Stimulated activated effector memory CD8-positive, alpha-beta T cell treated with anti-CD3 and anti-CD28 coated beads, Interleukin-12 subunit alpha, Interleukin-12 subunit beta, amount 100 ng/mL, for 72 hours (primary cell): ENCODE data around the gene LTBP2.
"Not testable (repeated sequence)": the region's sequence is repeated elsewhere in the genome, so short reads cannot be mapped to it uniquely, and the experiment has no call there.

Source experiments
- ATAC-seq: fragments of 150-1000 bp; cut with Tn5 transposase; 2 replicates; pipeline ENCODE4 v1.10.0; 2021
- DNase-seq, 2 donors: peaks; one replicate each; pipeline ENCODE4 v3.0.0; 2021 to 2022; ENCODE audit warnings: low spot score in 2 of 2
- H3K27ac Mint-ChIP-seq: one replicate; pipeline ENCODE4 v1.8.0; 2022; ENCODE audit warnings: mild to moderate bottlenecking, mixed read lengths
- H3K36me3 Mint-ChIP-seq: one replicate; pipeline ENCODE4 v1.8.0; 2022; ENCODE audit warnings: mild to moderate bottlenecking, mixed read lengths
- H3K4me1 Mint-ChIP-seq: one replicate; pipeline ENCODE4 v1.8.0; 2022; ENCODE audit warnings: mixed read lengths
- H3K4me3 Mint-ChIP-seq: one replicate; pipeline ENCODE4 v1.8.0; 2022; ENCODE audit warnings: mild to moderate bottlenecking, mixed read lengths
- H3K9me3 Mint-ChIP-seq: one replicate; pipeline ENCODE4 v1.8.0; 2022; ENCODE audit warnings: mixed read lengths

Gene LTBP2

GRCh38 chr14:74549588-74549987, 62.4 kb downstream of the LTBP2 start:
- ATAC-seq (no peak), DNase-seq (no peak)
- Mint-ChIP-seq H3K4me1 (no peaks in the 10 kb centered on the region), H3K27ac (no peak overlapping the region), H3K9me3 (no peaks in the 10 kb centered on the region), H3K4me3 (no peak overlapping the region), H3K36me3 (no peaks in the 10 kb centered on the region)

DNA sequence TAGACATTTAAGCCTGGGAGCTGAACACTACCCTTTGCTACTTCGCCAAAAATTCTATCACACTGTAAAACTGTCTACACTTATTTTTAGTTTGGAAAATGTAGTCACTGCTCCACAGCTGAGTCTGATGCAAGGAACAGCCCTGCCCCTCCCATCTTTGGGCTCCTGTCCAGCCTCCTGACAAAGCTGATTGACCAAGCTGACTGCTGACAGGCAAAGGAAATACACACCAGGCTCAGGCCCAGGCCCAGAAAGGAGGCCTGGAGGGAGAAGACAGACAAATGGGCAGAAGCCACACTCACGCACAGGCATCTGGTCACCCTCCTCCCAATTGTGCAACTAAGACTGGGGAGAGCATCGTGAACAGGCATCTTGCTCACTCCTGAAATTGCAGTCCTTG, 63.2 kb downstream of the LTBP2 start:
- Mint-ChIP-seq H3K27ac (no peak overlapping the region), H3K36me3 (no peaks in the 10 kb centered on the region), H3K4me3 (no peak overlapping the region), H3K9me3 (no peaks in the 10 kb centered on the region), H3K4me1 (no peaks in the 10 kb centered on the region)
- ATAC-seq (no peak), DNase-seq (no peak)

DNA sequence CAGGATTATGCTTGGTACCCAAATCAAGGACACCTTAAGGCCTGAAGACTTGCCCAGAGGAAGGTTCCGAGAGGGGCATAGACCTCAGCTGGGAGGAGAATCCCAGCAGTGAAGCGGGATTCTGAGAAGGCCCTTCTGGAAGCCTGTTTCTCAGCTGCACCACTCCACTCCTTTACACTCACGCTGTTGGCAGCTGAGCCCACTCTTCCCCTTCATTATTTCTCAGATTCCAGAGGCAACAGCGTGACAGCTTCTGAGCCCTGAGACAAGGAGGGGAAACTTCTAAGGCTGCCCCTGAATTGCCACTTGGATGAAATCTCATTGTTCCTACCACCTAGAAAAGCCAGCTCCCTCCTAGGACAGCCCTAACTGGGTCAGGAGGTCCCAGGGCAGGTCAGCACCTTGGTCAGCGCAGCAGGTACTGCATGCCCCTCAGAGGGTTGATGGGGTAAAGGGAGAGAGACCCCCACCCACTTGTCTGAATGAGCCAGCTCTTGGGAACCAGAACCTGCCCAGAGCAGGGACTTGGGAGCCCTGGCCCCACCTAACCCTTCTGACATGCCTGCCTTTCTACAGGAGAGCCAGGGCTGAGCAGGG, 64.6 kb downstream of the LTBP2 start:
- Mint-ChIP-seq H3K36me3 (no peaks in the 10 kb centered on the region), H3K4me1 (no peaks in the 10 kb centered on the region), H3K4me3 (no peak overlapping the region), H3K27ac (no peak overlapping the region), H3K9me3 (no peaks in the 10 kb centered on the region)
- ATAC-seq (no peak), DNase-seq (no peak)

GRCh38 chr14:74546416-74546815, 65.6 kb downstream of the LTBP2 start:
- H3K4me1 Mint-ChIP-seq = no peaks in the 10 kb centered on the region
- DNase-seq (no peak), ATAC-seq (no peak)
- no peak overlapping the region for H3K27ac Mint-ChIP-seq
- H3K36me3 Mint-ChIP-seq = no peaks in the 10 kb centered on the region
- no peak overlapping the region for H3K4me3 Mint-ChIP-seq
- no peaks in the 10 kb centered on the region for H3K9me3 Mint-ChIP-seq

- no peaks in the 10 kb centered on the region for H3K36me3 Mint-ChIP-seq
- H3K9me3 Mint-ChIP-seq = no peaks in the 10 kb centered on the region
- H3K4me3 Mint-ChIP-seq = no peak overlapping the region
- ATAC-seq (no peak), DNase-seq (no peak)
- H3K4me1 Mint-ChIP-seq = no peaks in the 10 kb centered on the region
- no peak overlapping the region for H3K27ac Mint-ChIP-seq
Observed at GRCh38 chr14:74545386-74545785, 66.7 kb downstream of the LTBP2 start.

DNA sequence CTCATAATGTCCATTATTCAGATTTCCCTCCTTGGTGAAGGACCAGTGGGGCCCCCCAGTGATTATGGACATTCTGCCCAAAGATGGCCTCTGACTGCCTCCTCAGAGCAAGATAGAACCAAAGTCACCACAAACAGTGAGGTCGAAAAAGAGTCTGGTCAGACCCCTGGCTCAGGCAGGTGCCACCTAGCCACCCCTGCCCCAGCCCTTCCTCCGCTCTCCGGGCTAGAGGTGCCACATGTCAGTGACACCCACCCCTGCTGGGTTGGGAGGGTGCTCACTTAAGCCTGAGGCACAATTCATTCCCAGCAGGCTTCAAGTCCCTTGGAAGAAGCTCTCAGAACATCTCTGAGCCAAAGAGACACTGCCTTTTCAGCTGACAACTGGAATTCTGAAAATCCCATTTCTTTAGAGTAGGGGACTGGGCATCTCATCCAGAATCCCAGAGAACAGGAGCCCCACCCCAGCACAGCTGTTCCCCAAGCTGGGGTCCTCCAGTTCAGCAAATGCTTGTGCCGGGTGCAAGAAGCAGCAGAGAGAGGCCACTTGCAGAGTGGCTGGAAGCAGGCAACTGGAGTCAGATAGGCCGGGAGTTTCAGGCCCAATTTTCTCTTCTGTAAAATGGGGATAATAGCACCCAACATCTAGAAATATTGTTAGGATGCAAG, 68.1 kb downstream of the LTBP2 start:
- H3K4me1 Mint-ChIP-seq = no peaks in the 10 kb centered on the region
- no peaks in the 10 kb centered on the region for H3K36me3 Mint-ChIP-seq
- H3K9me3 Mint-ChIP-seq = no peaks in the 10 kb centered on the region
- H3K27ac Mint-ChIP-seq = no peak overlapping the region
- ATAC-seq (no peak), DNase-seq (no peak)
- no peak overlapping the region for H3K4me3 Mint-ChIP-seq

DNA sequence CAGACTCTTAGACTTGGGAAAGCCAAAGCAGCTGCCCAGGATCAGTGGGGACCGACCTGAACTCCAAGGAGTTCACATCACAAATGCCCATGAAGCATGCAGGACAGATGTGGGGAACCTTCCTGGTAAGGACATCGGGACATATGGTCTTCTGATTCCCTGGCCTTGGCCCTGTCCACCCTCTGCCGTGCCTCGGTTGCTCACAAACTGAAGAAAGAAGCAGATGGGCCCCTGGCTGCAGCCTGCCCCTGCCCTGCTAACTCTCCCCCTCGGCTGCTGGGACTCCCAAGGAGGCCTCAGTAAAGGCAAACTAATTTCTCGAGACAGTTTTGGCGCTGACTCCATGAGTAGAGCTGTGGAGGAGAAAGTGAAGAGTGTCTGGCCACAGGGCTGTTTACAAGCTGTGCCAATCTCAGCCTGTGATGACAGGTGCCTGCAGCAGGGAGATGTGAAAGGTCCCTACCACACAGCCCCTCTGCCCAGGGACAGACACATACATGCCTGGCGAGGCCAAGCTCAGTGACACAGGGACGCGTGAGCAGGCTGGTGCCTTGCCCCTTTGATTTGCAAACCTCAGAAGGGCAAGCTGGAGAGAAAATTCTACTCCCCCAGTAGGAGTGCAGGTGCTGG, 69.9 kb downstream of the LTBP2 start:
- Mint-ChIP-seq H3K4me3 (no peak overlapping the region), H3K36me3 (no peaks in the 10 kb centered on the region), H3K27ac (no peak overlapping the region), H3K9me3 (no peaks in the 10 kb centered on the region), H3K4me1 (no peaks in the 10 kb centered on the region)
- no peak for ATAC-seq
- no peak for DNase-seq

DNA sequence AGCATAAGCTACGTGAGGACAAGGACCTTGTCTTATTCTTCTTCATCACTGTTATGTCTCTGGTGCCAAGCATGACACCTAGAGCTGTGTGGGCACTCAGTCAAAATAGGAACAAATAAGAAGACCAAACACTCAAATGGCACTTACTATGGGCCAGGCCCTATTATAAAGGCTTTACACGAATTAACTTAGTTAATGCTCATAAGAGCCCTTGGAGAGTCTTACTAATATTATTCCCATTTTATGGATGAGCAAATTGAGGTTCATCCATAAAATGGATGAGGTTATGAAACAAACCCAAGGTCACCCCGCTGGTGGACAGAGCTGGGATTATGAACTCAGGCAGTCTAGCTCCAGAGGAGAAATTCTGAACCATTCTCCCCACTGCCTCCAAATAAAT, 70.8 kb downstream of the LTBP2 start:
- Mint-ChIP-seq H3K36me3 (no peaks in the 10 kb centered on the region), H3K4me3 (no peak overlapping the region), H3K9me3 (no peaks in the 10 kb centered on the region), H3K4me1 (no peaks in the 10 kb centered on the region), H3K27ac (no peak overlapping the region)
- no peak for ATAC-seq
- no peak for DNase-seq

DNA sequence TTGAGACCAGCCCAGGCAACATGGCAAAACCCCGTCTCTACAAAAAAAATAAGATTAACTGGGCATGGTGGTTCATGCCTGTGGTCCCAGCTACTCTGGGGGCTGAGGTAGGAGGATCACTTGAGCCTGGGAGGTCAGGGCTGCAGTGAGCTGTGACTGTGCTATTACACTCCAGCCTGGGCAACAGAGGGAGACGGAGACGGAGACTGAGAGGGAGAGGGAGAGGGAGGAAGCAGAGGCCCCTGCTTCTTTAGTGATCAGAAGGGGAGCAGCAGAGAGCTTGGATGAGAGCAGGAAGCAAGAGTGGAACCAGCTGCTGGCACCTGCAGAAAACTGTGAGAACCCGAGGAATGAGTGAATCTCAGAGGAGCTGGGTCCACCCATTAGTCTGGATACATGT, 72.5 kb downstream of the LTBP2 start:
- Mint-ChIP-seq H3K36me3 (no peaks in the 10 kb centered on the region), H3K27ac (no peak overlapping the region), H3K9me3 (no peaks in the 10 kb centered on the region), H3K4me3 (no peak overlapping the region), H3K4me1 (no peaks in the 10 kb centered on the region)
- ATAC-seq = no peak
- DNase-seq = no peak

GRCh38 chr14:74538411-74539391, 73.3 kb downstream of the LTBP2 start:
- no peak for DNase-seq
- no peaks in the 10 kb centered on the region for H3K36me3 Mint-ChIP-seq
- no peaks in the 10 kb centered on the region for H3K9me3 Mint-ChIP-seq
- no peaks in the 10 kb centered on the region for H3K4me1 Mint-ChIP-seq
- no peak for ATAC-seq
- no peak overlapping the region for H3K4me3 Mint-ChIP-seq
- no peak overlapping the region for H3K27ac Mint-ChIP-seq

DNA sequence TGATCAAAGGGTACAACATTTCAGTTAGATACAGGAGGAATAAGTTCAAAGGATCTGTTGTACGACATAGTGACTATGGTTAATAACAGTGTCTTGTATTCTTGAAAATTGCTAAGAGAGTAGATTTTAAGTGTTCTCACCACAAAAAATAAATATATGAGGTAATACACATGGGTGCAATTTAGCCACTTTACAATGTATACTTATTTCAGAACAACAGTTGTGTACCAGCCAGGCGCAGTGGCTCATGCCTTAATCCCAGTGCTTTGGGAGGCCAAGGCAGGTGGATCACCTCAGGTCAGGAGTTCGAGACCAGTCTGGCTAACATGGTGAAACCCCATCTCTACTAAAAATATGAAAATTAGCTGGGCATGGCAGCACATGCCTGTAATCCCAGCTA, 75.7 kb downstream of the LTBP2 start:
- not testable (repeated sequence) for ATAC-seq, H3K4me3 Mint-ChIP-seq, H3K9me3 Mint-ChIP-seq

DNA sequence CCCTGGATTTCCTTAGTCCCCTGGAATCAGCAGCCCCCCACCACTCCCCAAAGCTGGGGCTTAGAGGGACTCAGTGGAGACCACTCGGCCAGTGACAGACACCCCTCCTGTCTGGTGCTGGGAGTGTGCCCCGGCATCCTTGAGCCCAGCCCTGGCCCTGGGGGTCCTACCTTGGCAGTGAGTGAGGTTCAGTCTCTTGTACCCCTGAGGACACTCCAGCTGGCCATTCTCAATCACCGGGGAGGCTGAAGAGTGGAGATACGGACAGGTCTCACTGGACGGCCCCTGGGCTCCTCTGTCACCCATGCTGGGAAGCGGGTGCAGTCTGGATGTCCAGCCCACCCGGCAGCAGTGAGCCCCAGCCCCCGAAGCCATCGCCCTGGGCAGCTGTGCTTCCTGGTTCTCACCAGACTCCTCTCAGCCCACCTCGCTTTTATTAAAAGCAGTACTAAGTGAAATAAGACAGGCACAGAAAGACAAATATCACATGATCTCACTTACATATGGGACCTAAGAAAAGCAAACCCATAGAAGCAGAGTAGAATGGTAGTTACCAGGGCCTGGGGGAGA, 76.2 kb downstream of the LTBP2 start:
- Mint-ChIP-seq H3K4me3 (no peak overlapping the region), H3K36me3 (no peaks in the 10 kb centered on the region), H3K4me1 (peaks cover 6% of the 10 kb centered on the region), H3K9me3 (no peaks in the 10 kb centered on the region), H3K27ac (no peak overlapping the region)
- ATAC-seq (no peak), DNase-seq (no peak)

More for the DNA sequence above, 75.7 kb downstream of the LTBP2 start:
- not testable (repeated sequence) for DNase-seq, H3K36me3 Mint-ChIP-seq, H3K27ac Mint-ChIP-seq, H3K4me1 Mint-ChIP-seq

- Mint-ChIP-seq H3K36me3 (no peaks in the 10 kb centered on the region), H3K27ac (no peak overlapping the region), H3K4me1 (peaks cover 6% of the 10 kb centered on the region), H3K9me3 (no peaks in the 10 kb centered on the region), H3K4me3 (no peak overlapping the region)
- ATAC-seq (no peak), DNase-seq (no peak)
Observed at GRCh38 chr14:74533576-74533975, 78.5 kb downstream of the LTBP2 start.

GRCh38 chr14:74532246-74532645, 79.8 kb downstream of the LTBP2 start:
- Mint-ChIP-seq H3K4me1 (peaks cover 6% of the 10 kb centered on the region), H3K27ac (no peak overlapping the region), H3K9me3 (no peaks in the 10 kb centered on the region), H3K36me3 (no peaks in the 10 kb centered on the region), H3K4me3 (no peak overlapping the region)
- no peak for ATAC-seq
- no peak for DNase-seq

DNA sequence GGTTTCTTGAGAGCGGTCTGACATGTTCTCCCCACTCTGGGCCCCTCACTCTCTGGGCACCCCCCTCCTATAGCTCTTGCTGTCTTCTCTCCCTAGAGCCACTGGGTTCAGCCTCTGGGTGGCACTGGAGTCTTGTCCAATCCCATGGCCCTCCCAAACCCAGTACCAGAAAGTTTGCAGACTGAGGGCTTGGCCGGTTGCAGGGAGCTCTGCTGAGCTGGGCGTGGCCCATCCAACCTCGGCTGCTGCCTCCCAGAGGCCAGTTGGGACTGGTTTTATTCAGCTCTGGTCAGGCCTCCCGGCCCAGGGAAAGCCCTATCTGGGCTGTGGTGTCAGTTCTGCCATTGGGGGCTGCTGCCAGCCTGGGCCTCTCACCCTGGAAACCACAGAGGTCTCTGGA, 80.6 kb downstream of the LTBP2 start:
- Mint-ChIP-seq H3K9me3 (no peaks in the 10 kb centered on the region), H3K4me3 (no peak overlapping the region), H3K4me1 (peaks cover 6% of the 10 kb centered on the region), H3K27ac (no peak overlapping the region), H3K36me3 (no peaks in the 10 kb centered on the region)
- ATAC-seq (no peak), DNase-seq (no peak)
